NCI-H2107 (cell line): Measurements from ENCODE around the gene SAC3D1.

Experiments
- DNase-seq: peaks from one replicate; lab custom pipeline; 2025; lab: John Stamatoyannopoulos, UW

The SAC3D1 gene

GRCh38 chr11:65026810-65027209, 14.2 kb upstream of the SAC3D1 start:
- DNase-seq: no peak

GRCh38 chr11:65027213-65028067, 13.6 kb upstream of the SAC3D1 start, which contains the start of gene SNX15:
SNX15 (plus strand) TSS chr11:65027439; CDS start chr11:65027538, 99 bp downstream.
- peak; percentile 93 for DNase-seq

DNA sequence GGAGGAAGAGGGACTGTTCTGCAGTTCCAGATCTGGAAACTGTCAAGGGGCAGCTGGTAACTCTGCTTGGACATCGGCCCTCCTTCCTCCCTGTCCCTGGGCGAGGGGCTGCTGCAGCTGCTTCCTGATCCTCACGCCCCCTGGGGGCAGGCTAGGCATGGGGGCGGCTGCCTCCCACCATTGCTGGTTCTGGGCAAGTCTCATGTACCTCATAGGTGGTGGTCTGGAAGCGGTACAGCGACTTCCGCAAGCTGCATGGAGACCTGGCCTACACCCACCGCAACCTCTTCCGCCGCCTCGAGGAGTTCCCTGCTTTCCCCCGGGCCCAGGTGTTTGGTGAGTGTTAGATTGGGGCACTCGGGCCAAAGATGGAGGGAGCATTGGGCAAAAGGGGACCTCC, 8.8 kb upstream of the SAC3D1 start:
- no peak for DNase-seq

- no peak for DNase-seq
These were observed 6.6 kb upstream of the SAC3D1 start for GRCh38 chr11:65034423-65034822.

DNA sequence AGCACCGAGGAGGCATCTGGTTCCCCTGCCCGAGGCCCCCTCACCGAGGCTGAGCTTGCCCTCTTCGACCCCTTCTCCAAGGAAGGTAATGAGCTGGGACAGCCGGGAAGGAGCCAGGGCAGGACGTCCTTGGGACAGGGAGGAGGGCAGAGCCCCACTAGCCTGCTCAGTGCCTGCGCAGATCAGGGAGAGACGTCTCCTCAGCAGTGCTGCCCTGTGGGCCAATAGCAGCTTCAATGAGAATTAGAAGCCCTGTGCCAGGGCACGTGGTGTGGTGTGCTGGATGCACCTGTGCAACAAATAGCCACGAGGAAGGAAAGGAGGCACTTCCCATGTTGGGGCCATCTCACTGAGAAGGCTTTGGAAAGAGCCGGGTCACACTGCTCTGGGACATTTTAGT, 5.4 kb upstream of the SAC3D1 start:
- DNase-seq: no peak

DNA sequence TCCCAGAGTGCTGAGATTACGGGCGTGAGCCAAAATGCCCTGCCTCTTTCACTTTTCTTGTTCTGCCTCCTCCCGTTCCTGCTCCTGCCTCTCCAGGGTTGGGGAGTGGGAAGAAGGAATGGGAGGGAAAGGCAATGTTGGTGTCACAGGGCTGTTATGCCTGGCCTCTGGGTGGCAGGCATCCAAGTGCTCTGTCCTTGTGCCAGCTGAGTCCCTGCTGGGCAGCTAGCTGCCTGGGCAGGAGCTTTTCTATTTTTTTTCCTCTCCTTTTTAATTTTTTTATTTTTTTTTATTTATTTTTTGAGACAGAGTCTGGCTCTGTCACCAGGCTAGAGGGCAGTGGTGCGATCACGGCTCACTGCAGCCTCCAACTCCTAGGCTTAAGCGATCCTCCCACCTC, 4.1 kb upstream of the SAC3D1 start:
- DNase-seq: no peak

GRCh38 chr11:65040520-65040846, 527 bp upstream of the SAC3D1 start:
- no peak for DNase-seq

- no peak for DNase-seq
These were observed 1.9 kb downstream of the SAC3D1 start for GRCh38 chr11:65042891-65043290.

DNA sequence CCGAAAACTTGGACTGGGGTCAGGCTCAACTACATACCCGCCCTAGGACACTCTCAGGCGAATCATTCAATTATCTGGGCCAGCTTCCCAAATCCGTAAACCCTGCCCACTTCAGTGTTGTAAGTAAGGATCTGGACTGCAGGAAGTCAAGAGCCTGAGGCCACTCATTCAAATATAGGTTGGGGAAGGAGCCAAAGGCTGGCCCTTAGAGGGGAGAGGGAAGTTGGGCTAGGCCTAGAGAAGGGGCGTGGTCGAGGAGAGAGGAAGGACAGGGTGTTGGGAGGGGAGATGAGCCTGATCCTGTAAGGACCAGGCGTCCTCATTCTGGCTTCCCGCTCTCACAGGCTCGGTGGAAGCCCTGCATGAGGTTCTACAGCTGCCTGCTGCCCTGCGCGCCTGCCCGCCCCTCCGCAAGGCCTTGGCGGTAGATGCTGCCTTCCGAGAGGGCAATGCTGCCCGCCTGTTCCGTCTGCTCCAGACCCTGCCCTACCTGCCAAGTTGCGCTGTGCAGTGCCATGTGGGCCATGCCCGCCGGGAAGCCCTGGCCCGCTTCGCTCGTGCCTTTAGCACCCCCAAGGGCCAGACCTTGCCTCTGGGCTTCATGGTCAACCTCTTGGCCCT, 3.0 kb downstream of the SAC3D1 start:
- no peak for DNase-seq

DNA sequence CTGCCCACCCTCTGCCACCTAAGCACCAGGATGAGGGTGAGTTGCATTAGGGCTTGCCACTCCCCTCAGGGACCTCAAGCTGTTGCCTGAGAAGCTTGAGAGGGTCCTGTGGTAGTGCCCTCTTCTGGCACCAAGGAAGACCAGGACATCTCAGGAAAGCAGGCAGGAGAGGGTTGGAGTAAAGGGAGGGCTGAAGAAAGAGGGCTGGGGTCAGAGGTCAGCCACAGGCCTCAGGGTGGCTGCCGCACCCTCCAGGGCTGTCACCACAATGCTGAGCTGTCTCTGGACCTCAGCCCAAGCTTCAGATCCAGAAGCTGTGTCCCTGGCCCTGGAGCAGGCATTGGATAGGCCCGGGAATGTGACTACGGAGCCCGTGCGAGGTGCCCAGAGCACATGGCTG, 4.1 kb downstream of the SAC3D1 start:
- no peak for DNase-seq

GRCh38 chr11:65045728-65046127, 4.7 kb downstream of the SAC3D1 start:
- no peak for DNase-seq

DNA sequence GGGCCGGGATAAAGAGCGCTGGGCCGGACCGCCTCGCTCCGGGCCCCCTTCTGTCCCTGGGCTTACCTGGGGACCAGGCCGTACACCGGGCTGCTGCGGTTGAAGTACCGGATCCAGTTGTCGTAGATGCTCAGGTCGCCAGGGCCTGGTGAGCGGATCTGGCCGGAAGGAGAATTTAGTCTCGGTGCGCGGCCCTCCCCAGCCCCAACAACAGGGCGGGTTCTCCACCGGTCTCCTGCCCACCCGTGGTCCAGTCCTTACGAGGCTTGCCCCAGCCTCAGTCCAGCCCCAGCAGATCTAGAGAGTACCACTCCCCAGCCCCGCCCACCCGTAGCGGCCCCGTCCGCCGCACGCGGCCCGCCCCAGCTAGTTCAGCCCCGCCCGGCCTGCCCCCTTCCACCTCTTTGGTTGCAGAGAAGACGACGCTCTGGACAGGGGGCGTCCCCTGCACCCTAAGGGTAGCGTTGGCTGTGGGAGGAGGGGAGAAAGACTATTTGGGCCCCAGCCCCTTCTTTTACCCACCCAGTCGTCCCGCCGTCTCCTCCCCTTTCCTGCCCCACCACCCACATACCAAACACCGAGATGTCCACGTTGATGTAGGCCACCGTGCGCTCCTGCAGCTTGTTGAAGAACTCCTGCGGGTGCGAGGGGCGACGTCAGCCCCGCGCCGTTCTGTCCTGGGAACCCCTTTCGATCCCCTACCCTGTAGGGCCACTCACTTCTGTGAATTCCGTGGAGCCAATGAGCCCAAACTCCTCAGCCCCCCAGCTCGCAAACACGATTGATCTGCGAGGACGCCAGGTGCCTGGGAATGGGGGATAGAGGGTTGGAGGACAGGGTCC, 6.8 kb downstream of the SAC3D1 start:
- no peak for DNase-seq

- DNase-seq: no peak
These were observed 10.4 kb downstream of the SAC3D1 start for GRCh38 chr11:65051398-65051858.

GRCh38 chr11:65053827-65054508, 13.0 kb downstream of the SAC3D1 start:
- DNase-seq: no peak

GRCh38 chr11:65055538-65055937, 14.5 kb downstream of the SAC3D1 start:
- DNase-seq: no peak

DNA sequence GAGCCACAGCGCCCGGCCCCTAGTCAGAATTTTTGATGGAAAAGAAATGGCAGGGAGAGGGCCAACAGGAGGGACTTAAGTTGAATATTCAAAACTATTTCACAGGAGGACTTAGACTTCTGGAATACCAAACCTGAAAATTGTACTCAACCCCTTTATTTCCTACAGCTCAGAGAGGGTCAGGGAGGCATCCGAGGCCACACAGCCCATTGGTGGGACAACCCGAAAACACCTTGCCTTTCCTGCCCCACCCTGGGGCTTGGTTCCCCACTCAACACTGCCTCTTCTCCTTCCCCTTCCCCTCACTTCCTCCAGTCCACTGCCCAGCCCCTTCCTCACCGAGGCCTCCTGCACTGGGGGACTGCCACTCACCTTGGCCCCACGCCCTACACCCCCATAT, 16.0 kb downstream of the SAC3D1 start:
- DNase-seq: no peak

DNA sequence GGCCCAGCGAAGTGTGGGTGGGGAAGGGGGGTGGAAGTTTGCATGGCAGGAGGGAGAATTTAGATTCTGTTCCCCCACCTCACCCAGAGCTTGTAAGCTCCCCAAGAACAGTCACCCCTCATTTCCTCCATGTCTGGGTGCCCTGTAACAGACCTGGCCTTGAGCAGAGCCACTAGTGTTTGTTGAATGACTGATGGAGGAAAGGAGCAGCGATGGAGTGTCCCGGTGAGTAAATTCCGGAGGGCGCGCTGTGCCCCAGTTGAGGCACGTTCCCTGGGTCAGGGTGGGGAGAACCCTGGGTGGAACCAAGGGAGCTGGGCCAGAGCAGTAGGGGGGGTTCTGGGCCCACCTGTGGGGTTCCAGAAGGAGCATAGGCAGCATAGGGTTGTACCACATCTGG, 16.5 kb downstream of the SAC3D1 start:
- DNase-seq: no peak

GRCh38 chr11:65058012-65058411, 17.0 kb downstream of the SAC3D1 start:
- DNase-seq: no peak

- DNase-seq: no peak
These were observed 17.5 kb downstream of the SAC3D1 start, which contains the start of gene NAALADL1 for GRCh38 chr11:65058419-65059054. NAALADL1 (minus strand) TSS chr11:65058553; CDS start chr11:65058521, 32 bp downstream.

DNA sequence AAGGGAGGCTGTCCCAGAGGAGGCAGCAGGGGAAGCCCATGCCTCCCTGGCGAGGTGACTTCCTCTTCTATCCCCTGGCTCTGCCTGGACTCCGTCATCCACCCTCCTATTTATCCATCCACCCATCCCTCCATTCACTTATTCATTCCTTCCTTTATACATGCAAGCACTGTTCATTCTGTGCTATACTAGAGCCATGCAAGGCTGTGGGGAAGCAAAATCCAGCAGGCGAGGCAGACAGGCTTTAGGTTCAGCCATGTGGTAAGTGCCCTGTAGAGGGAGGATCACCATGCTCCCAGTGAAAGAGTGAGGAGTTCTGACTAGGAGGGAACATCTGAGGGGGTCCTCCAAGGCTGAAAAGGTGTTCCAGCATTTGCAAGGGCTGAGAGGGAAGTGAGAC, 18.5 kb downstream of the SAC3D1 start:
- DNase-seq: no peak
